SK-N-MC (cell line): ENCODE data around the gene KCNQ4.

Experiments used
- DNase-seq: peaks from one replicate; pipeline ENCODE4 v3.0.0-alpha.2; 2011; ENCODE audit warnings: low read depth, low spot score
- H3K27ac ChIP-seq: fragments of 200-600 bp; sonication (generic); 2 replicates; pipeline ENCODE4 v1.5.1; 2016; ENCODE audit warnings: mixed run types
- H3K36me3 ChIP-seq: fragments of 200-600 bp; sonication (generic); 2 replicates; pipeline ENCODE4 v1.6.1; 2017; ENCODE audit warnings: antibody characterized with exemption, low read length, mixed read lengths; ENCODE audit not compliant: insufficient read depth
- H3K4me3 ChIP-seq: fragments of 200-600 bp; sonication (generic); 2 replicates; pipeline ENCODE4 v1.5.1; 2016
- H3K9ac ChIP-seq: fragments of 200-600 bp; sonication (generic); 2 replicates; pipeline ENCODE4 v1.8.0; 2017; ENCODE audit warnings: mixed run types, mixed read lengths; ENCODE audit not compliant: insufficient read length
- H3K9me3 ChIP-seq: fragments of 200-600 bp; sonication (generic); 2 replicates; pipeline ENCODE4 v1.6.1; 2017; ENCODE audit warnings: low read depth, mild to moderate bottlenecking, antibody characterized with exemption, low read length, moderate library complexity, mixed read lengths
- EZH2 ChIP-seq: fragments of 200-600 bp; sonication (generic); IDR thresholded peaks from one replicate; pipeline ENCODE4 v1.6.1; 2017; ENCODE audit warnings: antibody characterized with exemption
- FOXP2 ChIP-seq: optimal IDR thresholded peaks from 2 replicates; pipeline ENCODE3; 2011; ENCODE audit warnings: mild to moderate bottlenecking, moderate library complexity; ENCODE audit not compliant: insufficient read depth; ENCODE audit errors: extremely low read length, control extremely low read depth
- POLR2AphosphoS5 ChIP-seq: IDR thresholded peaks from 2 replicates; pipeline ENCODE4 v1.6.1; 2012; ENCODE audit warnings: mild to moderate bottlenecking, low read depth, low read length, borderline replicate concordance

Gene KCNQ4

DNA sequence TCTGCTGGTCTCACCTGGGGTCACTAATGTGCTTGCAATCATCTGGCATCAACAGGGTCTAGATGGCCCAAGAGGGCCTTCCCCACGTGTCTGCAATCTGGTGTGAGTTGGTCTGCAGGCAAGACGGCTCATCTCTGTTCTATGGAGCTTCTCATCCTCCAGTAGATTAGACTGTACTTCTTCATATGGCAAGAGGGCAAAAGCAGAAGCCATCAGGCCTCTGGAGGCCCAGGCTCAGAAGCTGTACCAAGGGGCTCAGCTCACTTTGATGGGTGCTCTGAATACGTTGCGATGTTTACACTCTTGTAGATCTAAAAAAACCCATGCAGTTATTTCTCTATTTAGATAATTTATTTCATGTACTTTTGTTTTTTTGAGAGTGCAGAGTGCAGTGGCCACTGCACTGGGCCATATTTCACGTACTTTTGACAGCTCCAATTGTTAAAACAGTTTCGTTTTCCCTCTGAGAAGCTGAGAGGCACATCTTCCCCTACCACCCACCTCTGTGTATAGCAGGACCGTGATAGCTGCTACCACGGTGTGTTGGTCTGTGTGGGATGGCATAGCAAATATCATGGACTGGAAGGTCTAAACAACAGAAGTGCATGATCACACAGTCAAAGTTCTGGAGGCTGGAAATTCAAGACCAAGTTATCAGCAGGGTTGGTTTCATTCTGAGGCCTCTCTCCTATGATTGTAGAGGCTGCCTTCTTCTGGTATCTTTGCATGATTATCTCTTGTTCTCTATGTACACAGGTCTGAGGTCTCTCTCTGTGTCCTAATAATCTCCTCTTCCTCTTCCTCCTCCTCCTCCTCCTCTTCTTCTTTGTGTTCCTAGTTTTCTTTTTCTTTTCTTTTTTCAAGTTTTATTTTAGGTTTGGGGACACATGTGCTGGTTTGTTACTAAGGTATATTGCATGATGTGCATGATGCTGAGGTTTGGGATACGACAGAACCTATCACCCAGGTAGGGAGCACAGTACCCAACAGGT, 61.6 kb downstream of the KCNQ4 start:
- Histone ChIP-seq H3K9ac (no peak overlapping the region), H3K27ac (no peak overlapping the region), H3K36me3 (no peaks in the 10 kb centered on the region), H3K9me3 (no peaks in the 10 kb centered on the region), H3K4me3 (no peak overlapping the region)
- TF ChIP-seq FOXP2: no peak
- no peak for TF ChIP-seq POLR2AphosphoS5
- no peak for TF ChIP-seq EZH2
- no peak for DNase-seq

DNA sequence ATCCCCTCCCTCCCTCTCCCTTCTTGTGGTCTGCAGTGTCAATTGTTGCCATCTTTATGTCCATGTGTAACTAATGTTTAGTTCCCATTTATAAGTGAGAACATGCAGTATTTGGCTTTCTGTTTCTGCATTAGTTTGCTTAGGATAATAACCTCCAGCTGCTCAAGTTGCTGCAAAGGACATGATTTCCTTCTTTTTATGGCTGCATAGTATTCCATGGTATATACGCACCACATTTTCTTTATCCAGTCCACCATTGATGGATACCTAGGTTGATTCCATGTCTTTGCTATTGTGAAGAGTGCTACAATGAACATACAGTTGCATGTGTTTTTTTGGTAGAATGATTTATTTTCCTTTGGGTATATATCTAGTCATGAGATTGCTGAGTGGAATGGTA, 62.3 kb downstream of the KCNQ4 start:
- Histone ChIP-seq H3K9ac (no peak overlapping the region), H3K36me3 (no peaks in the 10 kb centered on the region), H3K27ac (no peak overlapping the region), H3K4me3 (no peak overlapping the region), H3K9me3 (no peaks in the 10 kb centered on the region)
- TF ChIP-seq EZH2: no peak
- no peak for TF ChIP-seq POLR2AphosphoS5
- TF ChIP-seq FOXP2: no peak
- no peak for DNase-seq

DNA sequence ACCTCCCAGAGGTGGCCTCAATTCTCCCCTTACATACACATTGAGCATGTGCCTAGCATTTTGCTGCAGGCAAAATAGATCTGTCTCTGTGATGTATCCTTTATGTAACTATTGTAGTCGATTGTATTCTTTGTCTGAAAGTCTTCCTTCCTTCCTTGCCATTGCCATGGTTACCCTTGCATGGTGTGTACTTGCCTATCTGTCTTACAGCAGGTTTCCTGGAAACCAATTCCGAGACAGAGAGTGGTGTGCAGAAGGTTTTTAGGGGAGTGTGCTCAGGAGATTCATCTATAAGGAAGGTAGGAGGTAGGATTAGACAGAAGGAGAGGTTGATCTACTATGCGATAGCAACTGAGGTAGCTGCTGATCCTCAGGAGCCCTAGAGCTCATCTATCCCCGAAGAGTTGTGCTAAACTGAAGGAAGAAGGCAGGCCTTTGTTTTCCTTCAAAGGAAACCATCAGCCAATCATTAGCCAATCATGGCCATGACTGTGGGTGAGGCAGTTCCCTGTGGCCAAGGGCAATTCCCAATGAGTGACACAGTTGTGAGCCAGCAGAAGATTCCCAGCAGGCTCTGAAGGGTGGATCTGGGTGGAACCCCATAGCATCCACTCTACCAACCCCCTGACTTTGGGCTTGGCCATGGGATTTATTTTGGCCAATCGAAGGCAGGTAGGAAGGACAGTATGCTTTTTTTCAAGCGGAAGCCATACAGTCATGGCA, 63.6 kb downstream of the KCNQ4 start:
- no peak for TF ChIP-seq POLR2AphosphoS5
- Histone ChIP-seq H3K27ac (no peak overlapping the region), H3K36me3 (no peaks in the 10 kb centered on the region), H3K9me3 (no peaks in the 10 kb centered on the region), H3K4me3 (no peak overlapping the region), H3K9ac (no peak overlapping the region)
- no peak for DNase-seq

DNA sequence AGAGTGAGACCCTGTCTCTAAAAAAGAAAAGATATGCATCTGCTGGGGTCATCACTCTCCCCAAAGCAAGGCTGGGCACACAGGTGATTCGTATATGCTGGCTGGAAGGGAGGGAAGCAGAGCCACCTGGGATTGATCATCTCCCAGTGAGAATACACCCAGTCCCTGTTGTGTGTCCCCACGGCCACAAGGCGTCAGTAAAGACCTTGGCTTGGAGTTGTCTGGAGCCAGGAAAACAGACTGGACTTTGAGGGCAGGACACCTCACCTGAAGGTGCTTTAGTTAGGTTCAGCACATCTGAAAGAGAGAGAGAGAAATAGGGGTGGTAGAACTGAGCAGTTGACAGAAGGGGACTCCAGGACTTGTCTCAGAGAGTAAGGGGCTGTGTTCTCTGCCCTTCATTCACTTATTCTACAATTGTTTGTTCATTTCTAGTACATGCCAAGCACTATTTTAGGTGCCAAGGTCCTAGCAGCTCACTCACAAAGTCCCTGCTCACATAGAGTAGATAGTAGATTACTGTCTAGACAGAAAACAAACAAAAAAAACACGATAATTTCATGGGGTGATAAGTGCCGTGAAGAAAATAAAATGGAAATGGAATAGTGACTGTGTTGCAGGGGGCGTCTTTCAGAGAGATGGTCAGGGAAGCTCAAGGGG, 65.1 kb downstream of the KCNQ4 start:
- no peak overlapping the region for H3K4me3 ChIP-seq
- no peaks in the 10 kb centered on the region for H3K9me3 ChIP-seq
- TF ChIP-seq EZH2: no peak
- TF ChIP-seq POLR2AphosphoS5: no peak
- no peak for TF ChIP-seq FOXP2
- H3K9ac ChIP-seq: no peak overlapping the region
- H3K27ac ChIP-seq: no peak overlapping the region
- no peaks in the 10 kb centered on the region for H3K36me3 ChIP-seq
- DNase-seq: no peak

DNA sequence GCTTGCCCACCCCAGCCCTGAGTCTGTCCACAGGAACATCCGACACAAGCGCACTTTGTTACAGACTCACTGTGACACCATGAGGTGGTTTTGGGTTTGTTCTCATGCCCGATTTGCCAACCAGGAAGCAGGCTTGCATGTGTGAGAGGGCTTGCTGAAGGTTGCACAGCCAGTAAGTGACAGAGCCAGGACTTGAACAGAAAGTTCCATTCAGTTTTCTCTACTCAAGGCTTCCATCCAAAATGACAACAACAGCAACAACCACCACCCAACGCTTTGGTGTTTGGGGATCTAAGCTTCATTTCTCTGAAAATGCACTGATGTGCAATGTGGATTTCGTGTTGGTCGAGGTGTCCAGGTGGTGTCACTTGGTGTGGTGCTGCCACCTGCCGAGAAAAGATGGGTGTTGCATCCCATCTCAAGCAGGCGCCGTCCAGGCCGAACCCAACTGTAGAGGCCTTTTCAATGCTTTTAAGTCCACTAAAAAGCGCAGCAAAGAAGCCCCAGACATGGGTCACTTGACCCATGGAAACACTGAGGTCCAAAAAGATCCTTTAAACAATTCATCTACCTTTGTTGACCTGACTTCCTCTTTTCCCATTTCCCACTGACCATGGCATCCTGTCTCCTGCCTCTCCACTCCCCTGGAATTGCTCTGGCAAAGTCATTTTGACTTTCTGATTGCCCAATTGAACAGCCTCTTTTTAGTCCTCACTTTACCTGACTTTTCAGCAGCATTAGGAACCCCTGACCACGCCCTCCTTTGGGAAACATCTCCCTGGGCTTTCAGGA, 66.4 kb downstream of the KCNQ4 start:
- Histone ChIP-seq H3K27ac (no peak overlapping the region), H3K9me3 (no peaks in the 10 kb centered on the region), H3K4me3 (no peak overlapping the region), H3K36me3 (no peaks in the 10 kb centered on the region), H3K9ac (no peak overlapping the region)
- no peak for TF ChIP-seq EZH2
- no peak for TF ChIP-seq FOXP2
- TF ChIP-seq POLR2AphosphoS5: no peak
- DNase-seq: peak; percentile 6

DNA sequence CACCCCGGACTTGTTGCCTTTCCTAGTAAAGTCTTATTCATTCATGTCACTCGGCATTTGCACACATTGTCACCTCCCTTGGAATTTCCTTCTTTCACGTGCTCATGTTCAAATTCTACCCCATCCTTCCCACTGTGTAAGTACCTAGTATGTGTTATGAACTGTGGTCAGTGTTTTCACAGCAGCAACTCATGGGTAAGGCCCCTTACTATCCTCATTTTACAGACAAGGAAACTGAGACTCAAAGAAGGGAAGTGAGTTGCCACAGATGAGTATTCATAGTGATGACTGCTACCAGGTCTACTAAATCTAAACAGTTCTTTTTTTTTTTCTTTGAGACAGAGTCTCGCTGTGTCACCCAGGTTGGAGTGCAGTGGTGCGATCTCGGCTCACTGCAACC, 68.1 kb downstream of the KCNQ4 start:
- no peak for DNase-seq
- no peaks in the 10 kb centered on the region for H3K36me3 ChIP-seq
- H3K27ac ChIP-seq: no peak overlapping the region
- no peak overlapping the region for H3K9ac ChIP-seq
- TF ChIP-seq EZH2 (no peak), POLR2AphosphoS5 (no peak), FOXP2 (no peak)
- no peaks in the 10 kb centered on the region for H3K9me3 ChIP-seq
- no peak overlapping the region for H3K4me3 ChIP-seq

DNA sequence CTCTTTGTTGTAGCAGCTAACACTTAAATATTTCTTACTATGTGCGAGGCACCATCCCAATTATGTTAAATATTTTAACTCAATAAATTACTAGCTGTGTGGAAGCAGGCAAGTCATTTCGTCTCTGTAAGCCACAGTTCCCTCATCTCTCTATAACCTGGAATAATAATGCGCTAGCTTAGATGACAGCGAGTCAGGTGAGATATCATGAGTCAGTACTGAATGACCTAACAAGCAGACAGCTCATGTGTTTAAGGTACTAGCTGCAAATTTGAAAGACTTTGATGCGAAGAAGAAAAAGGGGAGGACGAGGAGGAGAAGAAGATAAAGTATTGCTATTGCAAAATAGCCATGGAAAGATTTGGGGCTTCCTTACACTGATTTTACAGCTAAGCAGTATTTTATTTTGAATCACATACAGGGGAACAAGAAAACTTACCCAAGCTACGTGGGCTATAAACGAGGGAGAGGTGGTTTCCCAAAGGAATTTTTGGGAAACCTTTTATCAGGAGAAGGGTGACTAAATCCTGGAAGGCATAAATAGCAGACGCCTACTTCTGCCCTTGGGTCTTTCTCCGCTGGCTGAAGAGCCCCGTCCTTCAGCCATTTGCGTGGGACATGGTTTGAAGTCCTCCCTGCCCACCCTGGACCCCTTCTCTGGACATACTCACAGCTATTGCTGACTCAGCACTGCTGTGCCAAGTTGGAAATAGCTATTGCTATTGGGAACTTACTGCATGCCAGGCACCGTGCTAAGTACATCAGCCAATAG, 69.7 kb downstream of the KCNQ4 start:
- H3K9ac ChIP-seq: no peak overlapping the region
- no peak overlapping the region for H3K27ac ChIP-seq
- H3K4me3 ChIP-seq: no peak overlapping the region
- no peaks in the 10 kb centered on the region for H3K9me3 ChIP-seq
- no peak for DNase-seq
- TF ChIP-seq FOXP2 (no peak), POLR2AphosphoS5 (no peak), EZH2 (no peak)
- no peaks in the 10 kb centered on the region for H3K36me3 ChIP-seq
